GM10266 (cell line): ENCODE measurements around the gene SPATA16.

ENCODE experiments used
- DNase-seq: peaks from one replicate; pipeline ENCODE4 v3.0.0; 2012; ENCODE audit errors: extremely low spot score
- TF ChIP-seq, protein P1 (sequence below): IDR thresholded peaks from 2 replicates; pipeline ENCODE4 v1.5.1; 2012; ENCODE audit warnings: mild to moderate bottlenecking, low read depth; ENCODE audit not compliant: control insufficient read depth, insufficient read depth; ENCODE audit errors: missing control alignments

SPATA16 gene

DNA sequence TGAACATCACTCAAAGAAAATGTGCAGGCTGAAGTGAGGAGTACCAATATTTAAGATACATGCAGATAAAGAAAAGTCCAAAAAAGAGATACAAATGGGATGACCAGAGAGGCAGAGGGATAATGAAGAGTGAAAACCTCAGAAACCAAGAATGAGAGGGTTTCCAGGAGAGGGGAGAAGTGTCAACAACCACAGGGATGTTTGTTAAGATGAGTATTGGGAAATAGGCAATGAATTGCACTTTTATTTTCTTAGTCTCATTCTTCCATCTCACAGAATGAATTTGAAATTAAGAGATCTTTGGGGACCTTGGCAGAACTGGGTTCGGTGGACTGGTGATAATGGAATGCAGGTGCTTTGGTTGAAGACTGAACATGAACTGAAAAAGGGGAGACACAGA lies 288.0 kb downstream of the SPATA16 start:
- DNase-seq = no peak
- TF ChIP-seq, protein P1, sequence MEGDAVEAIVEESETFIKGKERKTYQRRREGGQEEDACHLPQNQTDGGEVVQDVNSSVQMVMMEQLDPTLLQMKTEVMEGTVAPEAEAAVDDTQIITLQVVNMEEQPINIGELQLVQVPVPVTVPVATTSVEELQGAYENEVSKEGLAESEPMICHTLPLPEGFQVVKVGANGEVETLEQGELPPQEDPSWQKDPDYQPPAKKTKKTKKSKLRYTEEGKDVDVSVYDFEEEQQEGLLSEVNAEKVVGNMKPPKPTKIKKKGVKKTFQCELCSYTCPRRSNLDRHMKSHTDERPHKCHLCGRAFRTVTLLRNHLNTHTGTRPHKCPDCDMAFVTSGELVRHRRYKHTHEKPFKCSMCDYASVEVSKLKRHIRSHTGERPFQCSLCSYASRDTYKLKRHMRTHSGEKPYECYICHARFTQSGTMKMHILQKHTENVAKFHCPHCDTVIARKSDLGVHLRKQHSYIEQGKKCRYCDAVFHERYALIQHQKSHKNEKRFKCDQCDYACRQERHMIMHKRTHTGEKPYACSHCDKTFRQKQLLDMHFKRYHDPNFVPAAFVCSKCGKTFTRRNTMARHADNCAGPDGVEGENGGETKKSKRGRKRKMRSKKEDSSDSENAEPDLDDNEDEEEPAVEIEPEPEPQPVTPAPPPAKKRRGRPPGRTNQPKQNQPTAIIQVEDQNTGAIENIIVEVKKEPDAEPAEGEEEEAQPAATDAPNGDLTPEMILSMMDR = no peak

DNA sequence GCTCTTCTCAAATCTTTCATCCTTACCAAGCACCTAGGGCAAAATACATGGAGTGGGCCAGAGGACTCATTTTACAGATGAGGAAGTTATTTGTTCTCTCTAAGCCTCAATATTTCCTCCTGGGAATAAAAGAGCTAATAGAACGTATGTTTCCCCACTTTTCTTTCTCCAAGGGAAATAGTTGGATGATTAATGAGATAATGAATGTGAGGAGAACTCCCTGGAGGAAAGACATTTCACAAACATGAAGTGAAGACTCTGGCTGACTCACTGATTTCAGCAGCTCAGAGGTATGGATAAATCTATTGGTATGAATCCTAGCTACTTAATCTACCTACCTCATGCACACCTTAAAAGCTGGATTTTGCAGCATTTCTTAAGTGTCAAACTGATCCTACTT lies 292.1 kb downstream of the SPATA16 start:
- TF ChIP-seq, protein P1 = no peak
- DNase-seq = no peak

DNA sequence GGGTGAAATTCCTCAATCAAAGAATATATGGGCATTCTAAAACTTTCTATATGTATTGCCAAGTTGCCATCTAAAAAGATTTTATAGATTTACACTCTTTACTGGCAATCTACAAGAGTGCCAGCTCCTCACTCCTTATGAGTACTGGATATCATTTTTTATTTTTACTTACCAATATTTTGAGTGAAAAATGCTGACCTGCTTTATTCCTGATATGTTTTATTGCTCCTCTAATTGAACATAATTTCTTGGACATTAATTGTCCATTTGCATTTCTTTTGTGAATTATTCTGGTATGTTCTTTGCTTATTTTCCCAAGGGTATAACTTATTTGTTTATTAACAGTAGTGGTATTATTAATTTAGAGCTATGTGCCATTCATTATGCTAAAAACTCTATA lies 293.7 kb downstream of the SPATA16 start:
- no peak for DNase-seq
- TF ChIP-seq, protein P1 = no peak

DNA sequence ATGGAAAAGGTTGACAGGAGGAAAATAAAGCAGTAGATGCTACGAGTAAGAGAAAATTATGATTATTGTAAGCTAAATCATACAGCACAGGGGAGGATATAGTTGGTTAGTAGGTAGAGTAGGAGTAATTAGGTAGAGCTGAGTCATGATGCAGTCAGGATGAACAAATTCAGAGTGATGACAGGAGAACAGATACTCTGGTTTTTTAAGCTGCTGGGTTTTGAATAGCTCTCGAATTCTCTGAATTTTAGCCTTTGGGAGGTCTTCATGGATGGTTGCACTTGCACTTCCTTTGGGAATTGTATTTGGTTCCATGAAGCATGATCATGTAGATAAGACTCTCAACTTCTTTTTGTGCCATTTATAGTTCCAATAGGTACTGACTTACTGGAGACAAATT lies 294.3 kb downstream of the SPATA16 start:
- TF ChIP-seq, protein P1 = no peak
- no peak for DNase-seq

DNA sequence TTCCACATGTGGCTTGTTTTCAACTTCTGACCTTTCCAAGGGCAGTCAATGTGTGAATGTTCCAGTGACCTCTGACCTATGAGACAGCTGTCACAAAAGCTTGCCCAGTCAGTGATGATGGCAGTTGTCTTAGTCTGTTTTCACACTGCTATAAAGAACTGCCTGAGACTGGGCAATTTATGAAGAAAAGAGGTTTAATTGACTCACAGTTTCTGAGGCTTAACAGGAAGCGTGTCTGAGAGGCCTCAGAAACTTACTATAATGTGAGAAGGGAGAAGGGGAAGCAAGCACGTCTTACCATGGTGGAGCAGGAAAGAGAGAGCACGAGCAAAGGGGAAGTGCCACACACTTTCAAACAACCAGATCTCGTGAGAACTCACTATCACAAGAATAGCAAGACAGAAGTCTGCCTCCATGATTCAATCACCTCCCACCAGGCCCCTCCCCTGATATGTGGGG lies 294.9 kb downstream of the SPATA16 start:
- TF ChIP-seq, protein P1 = no peak
- no peak for DNase-seq

DNA sequence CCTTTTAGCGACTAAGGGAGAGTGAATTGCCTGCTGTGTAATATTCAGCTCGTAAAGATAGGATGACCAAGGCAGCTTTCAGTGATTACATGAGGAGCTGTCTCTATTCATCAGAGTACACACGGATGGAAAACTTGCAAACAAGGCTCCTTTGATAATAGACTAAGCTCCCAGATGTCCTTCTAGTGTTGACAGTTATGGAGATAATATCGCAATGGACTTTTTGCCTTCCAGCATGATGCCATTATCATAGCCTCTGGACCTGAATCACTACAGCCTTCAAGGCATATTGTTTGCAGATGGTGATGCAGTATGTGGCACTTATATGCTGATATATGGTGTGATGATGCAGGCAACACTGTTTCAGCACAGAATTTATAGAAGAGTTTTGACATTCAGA lies 296.6 kb downstream of the SPATA16 start:
- TF ChIP-seq, protein P1 = no peak
- no peak for DNase-seq

DNA sequence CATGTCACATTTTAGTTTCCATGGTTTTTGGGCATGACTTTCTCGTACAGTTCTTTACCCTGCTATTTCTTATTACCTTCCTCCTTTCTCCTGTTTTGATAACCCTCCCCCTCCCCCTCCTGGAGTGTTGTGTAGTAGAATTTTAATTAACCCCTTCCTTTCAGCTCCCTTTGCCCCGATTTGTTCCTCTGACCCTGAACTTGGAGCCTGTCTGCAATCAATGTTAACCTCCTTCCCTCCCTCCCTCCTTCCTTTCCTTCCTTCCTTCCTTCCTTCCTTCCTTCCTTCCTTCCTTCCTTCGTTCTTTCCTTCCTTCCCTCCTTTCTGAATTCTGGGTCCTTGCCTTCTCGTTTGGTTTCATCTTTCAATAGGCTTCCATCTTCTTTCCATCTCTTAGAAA lies 300.1 kb downstream of the SPATA16 start:
- TF ChIP-seq, protein P1 = no peak
- DNase-seq = no peak
